ENCODE measurements around the gene CLASP1. TPM values are rescaled to one million over a fixed set of nuclear protein-coding genes. Genes with fewer than 3 reads are reported as not detected.
"Not testable (repeated sequence)": the region's sequence is repeated elsewhere in the genome, so short reads cannot be mapped to it uniquely, and the experiment has no call there.

The CLASP1 gene
- total RNA-seq, 2 donors from 2014 or later = 86.7 to 138 TPM

- no peaks in the 10 kb centered on the region for H3K27me3 Mint-ChIP-seq
- H3K4me3 Mint-ChIP-seq = no peak overlapping the region
- ATAC-seq (replicated peaks) = no peak
- H3K4me1 Mint-ChIP-seq = peaks cover 47% of the 10 kb centered on the region
- no peaks in the 10 kb centered on the region for H3K36me3 Mint-ChIP-seq (ENCODE audit: low read depth)
- H3K27ac Mint-ChIP-seq = no peak overlapping the region
- no peaks in the 10 kb centered on the region for H3K9me3 Mint-ChIP-seq
These were observed 83.6 kb downstream of the CLASP1 start for GRCh38 chr2:121565389-121566250.

DNA sequence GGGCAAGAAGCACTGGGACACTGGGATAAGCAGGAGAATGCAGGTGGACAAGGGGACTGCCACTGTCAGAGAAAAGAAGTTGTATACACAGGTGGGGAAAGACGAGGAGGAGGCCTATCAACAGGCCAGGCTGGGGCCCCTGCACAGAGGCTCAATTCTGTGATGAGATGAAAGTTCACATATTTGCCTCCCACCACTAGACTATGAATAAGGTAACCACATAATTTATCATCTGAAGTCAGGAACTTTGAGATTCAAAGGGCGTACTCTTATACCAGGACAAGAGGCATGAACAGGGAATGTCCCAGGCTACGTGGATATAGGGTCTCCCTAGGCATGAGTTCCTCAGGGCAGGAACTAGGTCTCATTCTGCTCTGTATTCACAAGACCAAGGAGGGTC is 84.4 kb downstream of the CLASP1 start:
- H3K27ac Mint-ChIP-seq = no peak overlapping the region
- H3K9me3 Mint-ChIP-seq = no peaks in the 10 kb centered on the region
- H3K4me3 Mint-ChIP-seq = no peak overlapping the region
- H3K27me3 Mint-ChIP-seq = no peaks in the 10 kb centered on the region
- no peaks in the 10 kb centered on the region for H3K36me3 Mint-ChIP-seq (ENCODE audit: low read depth)
- H3K4me1 Mint-ChIP-seq = peaks cover 47% of the 10 kb centered on the region
- ATAC-seq (replicated peaks) = no peak

GRCh38 chr2:121563754-121564153 is 85.5 kb downstream of the CLASP1 start:
- Mint-ChIP-seq H3K27ac (peak overlapping the region; percentile 5), H3K4me1 (peaks cover 41% of the 10 kb centered on the region)
- H3K27me3 Mint-ChIP-seq; ATAC-seq (replicated peaks); H3K9me3 Mint-ChIP-seq; H3K4me3 Mint-ChIP-seq; H3K36me3 Mint-ChIP-seq (ENCODE audit: low read depth): not testable (repeated sequence)

- no peaks in the 10 kb centered on the region for H3K36me3 Mint-ChIP-seq (ENCODE audit: low read depth)
- peaks cover 34% of the 10 kb centered on the region for H3K4me1 Mint-ChIP-seq
- ATAC-seq (replicated peaks) = no peak
- H3K27ac Mint-ChIP-seq = peak overlapping the region; percentile 5
- H3K27me3 Mint-ChIP-seq = no peaks in the 10 kb centered on the region
- H3K4me3 Mint-ChIP-seq = no peak overlapping the region
- H3K9me3 Mint-ChIP-seq = no peaks in the 10 kb centered on the region
These were observed 86.7 kb downstream of the CLASP1 start for GRCh38 chr2:121562269-121563176.

- ATAC-seq (replicated peaks) = peak; percentile 52
- Mint-ChIP-seq H3K36me3 (ENCODE audit: low read depth) (no peaks in the 10 kb centered on the region), H3K9me3 (no peaks in the 10 kb centered on the region), H3K27ac (no peak overlapping the region), H3K4me3 (no peak overlapping the region), H3K27me3 (no peaks in the 10 kb centered on the region), H3K4me1 (peaks cover 36% of the 10 kb centered on the region)
These were observed 87.5 kb downstream of the CLASP1 start for GRCh38 chr2:121561617-121562268.

DNA sequence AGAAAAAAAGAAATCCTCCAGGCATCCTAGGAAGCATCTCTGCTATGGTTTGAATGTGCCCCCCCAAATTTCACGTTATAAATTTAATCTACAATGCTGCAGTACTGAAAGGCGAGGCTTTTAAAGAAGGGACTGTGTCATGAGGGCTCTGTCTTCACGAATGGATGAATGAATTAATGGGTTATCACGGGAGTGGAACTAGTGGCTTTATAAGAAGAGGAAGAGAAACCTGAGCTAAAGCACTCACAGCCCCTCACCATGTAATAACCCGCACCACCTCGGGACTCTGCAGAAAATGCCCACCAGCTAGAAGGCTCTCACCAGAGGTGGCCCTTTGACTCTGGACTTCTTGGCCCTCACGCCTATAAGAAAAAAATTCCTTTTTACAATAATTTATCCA is 90.9 kb downstream of the CLASP1 start:
- no peak overlapping the region for H3K4me3 Mint-ChIP-seq
- ATAC-seq (replicated peaks) = no peak
- peaks cover 34% of the 10 kb centered on the region for H3K4me1 Mint-ChIP-seq
- no peaks in the 10 kb centered on the region for H3K27me3 Mint-ChIP-seq
- peaks cover 5% of the 10 kb centered on the region for H3K36me3 Mint-ChIP-seq (ENCODE audit: low read depth)
- no peak overlapping the region for H3K27ac Mint-ChIP-seq
- H3K9me3 Mint-ChIP-seq = no peaks in the 10 kb centered on the region

- no peak for ATAC-seq (replicated peaks)
- H3K36me3 Mint-ChIP-seq (ENCODE audit: low read depth) = peaks cover 9% of the 10 kb centered on the region
- H3K4me3 Mint-ChIP-seq = no peak overlapping the region
- no peaks in the 10 kb centered on the region for H3K27me3 Mint-ChIP-seq
- peaks cover 43% of the 10 kb centered on the region for H3K4me1 Mint-ChIP-seq
- no peak overlapping the region for H3K27ac Mint-ChIP-seq
- no peaks in the 10 kb centered on the region for H3K9me3 Mint-ChIP-seq
These were observed 94.3 kb downstream of the CLASP1 start for GRCh38 chr2:121555008-121555407.

DNA sequence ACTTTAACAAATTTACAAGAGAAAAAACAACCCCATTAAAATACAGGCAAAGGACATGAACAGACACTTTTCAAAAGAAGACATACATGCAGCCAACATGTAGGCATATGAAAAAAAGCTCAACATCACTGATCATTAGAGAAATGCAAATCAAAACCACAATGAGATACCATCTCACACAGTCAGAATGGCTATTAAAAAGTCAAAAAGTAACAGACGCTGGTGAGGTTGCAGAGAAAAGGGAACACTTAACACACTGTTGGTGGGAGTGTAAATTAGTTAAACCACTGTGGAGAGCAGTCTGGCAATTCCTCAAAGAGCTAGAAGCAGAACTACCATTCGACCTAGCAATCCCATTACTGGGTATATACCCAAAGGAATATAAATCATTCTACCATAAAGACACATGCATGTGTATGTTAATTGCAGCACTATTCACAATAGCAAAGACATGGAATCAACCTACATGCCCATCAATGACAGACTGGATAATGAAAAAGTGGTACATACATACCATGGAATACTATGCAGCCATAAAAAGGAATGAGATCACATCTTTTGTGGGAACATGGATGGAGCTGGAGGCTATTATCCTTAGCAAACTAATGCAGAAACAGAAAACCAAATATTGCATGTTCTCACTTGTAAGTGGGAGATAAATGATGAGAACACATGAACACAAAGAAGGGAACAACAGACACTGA is 96.6 kb downstream of the CLASP1 start:
- not testable (repeated sequence) for H3K27ac Mint-ChIP-seq; H3K4me3 Mint-ChIP-seq; H3K27me3 Mint-ChIP-seq; ATAC-seq (replicated peaks); H3K9me3 Mint-ChIP-seq
- Mint-ChIP-seq H3K36me3 (ENCODE audit: low read depth) (peaks cover 15% of the 10 kb centered on the region), H3K4me1 (peaks cover 62% of the 10 kb centered on the region)

DNA sequence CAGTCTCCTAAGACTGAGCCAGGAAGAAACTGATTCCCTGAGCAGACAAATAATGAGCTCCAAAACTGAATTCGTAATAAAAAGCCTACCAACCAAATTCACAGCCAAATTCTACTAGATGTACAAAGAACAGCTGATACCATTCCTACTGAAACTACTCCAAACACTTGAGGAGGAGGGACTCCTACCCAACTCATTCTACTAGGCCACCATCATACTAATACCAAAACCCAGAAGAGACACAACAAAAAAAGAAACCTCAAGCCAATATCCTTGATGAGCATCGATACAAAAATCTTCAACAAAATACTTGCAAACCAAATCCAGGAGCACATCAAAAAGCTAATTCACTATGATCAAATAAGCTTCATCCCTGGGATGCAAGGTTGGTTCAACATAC is 98.6 kb downstream of the CLASP1 start:
- Mint-ChIP-seq H3K4me3 (peak overlapping the region; percentile 9), H3K27me3 (no peaks in the 10 kb centered on the region), H3K36me3 (ENCODE audit: low read depth) (peaks cover 15% of the 10 kb centered on the region), H3K27ac (no peak overlapping the region), H3K9me3 (peaks cover 4% of the 10 kb centered on the region), H3K4me1 (peaks cover 61% of the 10 kb centered on the region)
- ATAC-seq (replicated peaks) = peak; percentile 61

DNA sequence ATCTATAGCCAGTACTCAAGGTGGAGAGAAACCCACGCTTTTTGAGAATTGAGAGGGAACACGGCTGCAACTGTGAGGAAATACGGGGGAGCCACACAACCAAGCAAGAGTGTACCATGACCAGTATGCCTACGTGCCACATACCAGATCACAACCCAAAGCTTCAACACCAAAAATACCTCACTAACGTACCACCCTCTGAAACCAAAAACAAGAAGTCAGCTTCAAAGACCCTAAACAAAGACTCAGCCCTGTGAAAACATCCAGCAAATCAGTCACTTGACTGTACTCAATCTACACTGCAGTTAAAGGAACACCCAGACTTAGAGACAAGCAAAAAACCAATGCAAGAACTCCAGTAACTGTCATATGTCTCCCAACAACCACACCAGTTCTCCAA is 101.6 kb downstream of the CLASP1 start:
- peaks cover 6% of the 10 kb centered on the region for H3K36me3 Mint-ChIP-seq (ENCODE audit: low read depth)
- H3K4me1 Mint-ChIP-seq = peaks cover 65% of the 10 kb centered on the region
- ATAC-seq (replicated peaks) = no peak
- no peak overlapping the region for H3K4me3 Mint-ChIP-seq
- no peaks in the 10 kb centered on the region for H3K27me3 Mint-ChIP-seq
- no peak overlapping the region for H3K27ac Mint-ChIP-seq
- peaks cover 4% of the 10 kb centered on the region for H3K9me3 Mint-ChIP-seq

- Mint-ChIP-seq H3K4me1 (peaks cover 51% of the 10 kb centered on the region), H3K9me3 (peaks cover 4% of the 10 kb centered on the region), H3K36me3 (ENCODE audit: low read depth) (peaks cover 6% of the 10 kb centered on the region), H3K27ac (peak overlapping the region; percentile 23), H3K4me3 (peak overlapping the region; percentile 6), H3K27me3 (no peaks in the 10 kb centered on the region)
- peak; percentile 52 for ATAC-seq (replicated peaks)
These were observed 103.3 kb downstream of the CLASP1 start for GRCh38 chr2:121545913-121546312.

GRCh38 chr2:121545257-121545656 is 104.0 kb downstream of the CLASP1 start:
- H3K4me1 Mint-ChIP-seq = peaks cover 44% of the 10 kb centered on the region
- peaks cover 6% of the 10 kb centered on the region for H3K36me3 Mint-ChIP-seq (ENCODE audit: low read depth)
- peaks cover 4% of the 10 kb centered on the region for H3K9me3 Mint-ChIP-seq
- H3K27ac Mint-ChIP-seq = no peak overlapping the region
- no peak overlapping the region for H3K4me3 Mint-ChIP-seq
- H3K27me3 Mint-ChIP-seq = no peaks in the 10 kb centered on the region
- ATAC-seq (replicated peaks) = no peak

- no peak for ATAC-seq (replicated peaks)
- H3K27ac Mint-ChIP-seq = no peak overlapping the region
- no peak overlapping the region for H3K4me3 Mint-ChIP-seq
- no peaks in the 10 kb centered on the region for H3K27me3 Mint-ChIP-seq
- no peaks in the 10 kb centered on the region for H3K9me3 Mint-ChIP-seq
- no peaks in the 10 kb centered on the region for H3K36me3 Mint-ChIP-seq (ENCODE audit: low read depth)
- H3K4me1 Mint-ChIP-seq = peaks cover 33% of the 10 kb centered on the region
These were observed 107.8 kb downstream of the CLASP1 start for GRCh38 chr2:121541495-121541894.

Measured in activated T-helper 17 cell treated with anti-CD3 and anti-CD28 coated beads, Interleukin-2, amount 50 U/mL, for 72 hours (primary cell).